CD4-positive, alpha-beta T cell (primary cell): ENCODE measurements around the gene XCR1. TPM values are rescaled to one million over a fixed set of nuclear protein-coding genes. Genes with fewer than 3 reads are reported as not detected.

Source experiments
- ATAC-seq: fragments of 200-7000 bp; cut with Tn5 transposase; one replicate; pipeline ENCODE4 v1.10.0; 2022; ENCODE audit warnings: mild to moderate bottlenecking; ENCODE audit not compliant: poor library complexity
- CTCF ChIA-PET: fragments of 350-600 bp; sonication (Branson Sonifier 250); formaldehyde crosslinking; loops from one replicate; lab custom pipeline; 2021; ENCODE audit warnings: antibody characterized with exemption, inconsistent platforms; lab: Charles Lee
- POLR2A ChIA-PET: fragments of 350-600 bp; sonication (Branson Sonifier 250); formaldehyde crosslinking; loops from one replicate; lab custom pipeline; 2021; ENCODE audit warnings: antibody characterized with exemption, inconsistent platforms; lab: Charles Lee
- DNase-seq, 14 experiments: peaks; one replicate each; pipeline ENCODE4 v3.0.0-alpha.2; 2013 to 2020; ENCODE audit warnings: mixed read lengths in 2 of 14
- H3K27ac ChIP-seq, 2 donors: one replicate each; pipeline versions ENCODE4 v1.5.1 to v1.7.0; 2013; ENCODE audit warnings: low read length in 2 of 2, low read depth in 1 of 2, mild to moderate bottlenecking in 1 of 2
- H3K27me3 ChIP-seq, 2 experiments: 1 replicate in 1 of 2; 2 replicates in 1 of 2; pipeline versions ENCODE4 v1.6.1 to v1.7.0; 2013; ENCODE audit warnings: low read length in 2 of 2, control low read depth in 1 of 2, mild to moderate bottlenecking in 1 of 2, moderate library complexity in 1 of 2; ENCODE audit not compliant: insufficient read depth in 2 of 2, control insufficient read depth in 1 of 2
- H3K36me3 ChIP-seq: one replicate; pipeline ENCODE4 v1.6.1; 2013; ENCODE audit warnings: low read length, control low read depth; ENCODE audit not compliant: insufficient read depth
- H3K4me1 ChIP-seq: one replicate; pipeline ENCODE4 v1.6.1; 2013; ENCODE audit warnings: low read length, control low read depth; ENCODE audit not compliant: insufficient read depth
- H3K4me3 ChIP-seq: one replicate; pipeline ENCODE4 v1.5.1; 2013; ENCODE audit warnings: mild to moderate bottlenecking, low read length, moderate library complexity
- H3K9me3 ChIP-seq, 2 experiments: 1 replicate in 1 of 2; 2 replicates in 1 of 2; pipeline versions ENCODE4 v1.6.1 to v1.7.0; 2013; ENCODE audit warnings: low read length in 2 of 2, mild to moderate bottlenecking in 2 of 2, control low read depth in 1 of 2, moderate library complexity in 1 of 2; ENCODE audit not compliant: control insufficient read depth in 1 of 2, insufficient read depth in 1 of 2
- H3K27ac Mint-ChIP-seq: one replicate; pipeline ENCODE4 v1.8.0; 2020; ENCODE audit warnings: mixed read lengths
- H3K27me3 Mint-ChIP-seq: one replicate; pipeline ENCODE4 v1.8.0; 2021; ENCODE audit warnings: mixed read lengths
- H3K36me3 Mint-ChIP-seq: one replicate; pipeline ENCODE4 v1.8.0; 2021; ENCODE audit warnings: low read depth, mixed read lengths
- H3K4me1 Mint-ChIP-seq: one replicate; pipeline ENCODE4 v1.8.0; 2021; ENCODE audit warnings: low read depth, mixed read lengths
- H3K4me3 Mint-ChIP-seq: one replicate; pipeline ENCODE4 v1.8.0; 2020; ENCODE audit warnings: mild to moderate bottlenecking, mixed read lengths
- H3K9me3 Mint-ChIP-seq: one replicate; pipeline ENCODE4 v1.8.0; 2020; ENCODE audit warnings: mixed read lengths
- intact Hi-C, 2 experiments: fragments of 100-400 bp; cut with DNase I in 1 of 2; cut with micrococcal nuclease in 1 of 2; formaldehyde crosslinking; loops; one replicate each; pipeline versions ENCODE4 v1.15.1 to v1.9.0; 2023 to 2025; cut with DNase I, micrococcal nuclease
- total RNA-seq, 174 experiments: library from RNA in 2 of 174; stranded (reverse) in 2 of 174; gene quantifications; one replicate each; pipeline ENCODE4 v1.2.3 and lab custom pipeline; 2021 to 2026
- TF ChIP-seq, protein P1 (sequence below): fragments of 200-600 bp; IDR thresholded peaks from one replicate; pipeline ENCODE4 v1.8.0; 2022; ENCODE audit warnings: antibody characterized with exemption, mild to moderate bottlenecking

The XCR1 gene
- total RNA-seq, 2 experiments from 2014 or later: 0.14 to 0.20 TPM

GRCh38 chr3:46017720-46018119 is 9.6 kb downstream of the XCR1 start:
- Mint-ChIP-seq H3K9me3 (no peaks in the 10 kb centered on the region), H3K36me3 (no peaks in the 10 kb centered on the region), H3K27me3 (peaks cover 6% of the 10 kb centered on the region), H3K27ac (no peak overlapping the region), H3K4me1 (peaks cover 8% of the 10 kb centered on the region), H3K4me3 (no peak overlapping the region)
- intact Hi-C loops: no loop called here
- TF ChIP-seq, protein P1, sequence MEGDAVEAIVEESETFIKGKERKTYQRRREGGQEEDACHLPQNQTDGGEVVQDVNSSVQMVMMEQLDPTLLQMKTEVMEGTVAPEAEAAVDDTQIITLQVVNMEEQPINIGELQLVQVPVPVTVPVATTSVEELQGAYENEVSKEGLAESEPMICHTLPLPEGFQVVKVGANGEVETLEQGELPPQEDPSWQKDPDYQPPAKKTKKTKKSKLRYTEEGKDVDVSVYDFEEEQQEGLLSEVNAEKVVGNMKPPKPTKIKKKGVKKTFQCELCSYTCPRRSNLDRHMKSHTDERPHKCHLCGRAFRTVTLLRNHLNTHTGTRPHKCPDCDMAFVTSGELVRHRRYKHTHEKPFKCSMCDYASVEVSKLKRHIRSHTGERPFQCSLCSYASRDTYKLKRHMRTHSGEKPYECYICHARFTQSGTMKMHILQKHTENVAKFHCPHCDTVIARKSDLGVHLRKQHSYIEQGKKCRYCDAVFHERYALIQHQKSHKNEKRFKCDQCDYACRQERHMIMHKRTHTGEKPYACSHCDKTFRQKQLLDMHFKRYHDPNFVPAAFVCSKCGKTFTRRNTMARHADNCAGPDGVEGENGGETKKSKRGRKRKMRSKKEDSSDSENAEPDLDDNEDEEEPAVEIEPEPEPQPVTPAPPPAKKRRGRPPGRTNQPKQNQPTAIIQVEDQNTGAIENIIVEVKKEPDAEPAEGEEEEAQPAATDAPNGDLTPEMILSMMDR: no peak
- no peak overlapping the region for H3K27ac ChIP-seq
- H3K9me3 ChIP-seq: no peaks in the 10 kb centered on the region
- no peaks in the 10 kb centered on the region for H3K27me3 ChIP-seq
- no peaks in the 10 kb centered on the region for H3K4me1 ChIP-seq
- no peak for ATAC-seq
- peak in 2 of 14 experiments; percentile 58 to 68 for DNase-seq
- no peak overlapping the region for H3K4me3 ChIP-seq
- no peaks in the 10 kb centered on the region for H3K36me3 ChIP-seq
- POLR2A ChIA-PET: no interaction called here
- CTCF ChIA-PET: no interaction called here

DNA sequence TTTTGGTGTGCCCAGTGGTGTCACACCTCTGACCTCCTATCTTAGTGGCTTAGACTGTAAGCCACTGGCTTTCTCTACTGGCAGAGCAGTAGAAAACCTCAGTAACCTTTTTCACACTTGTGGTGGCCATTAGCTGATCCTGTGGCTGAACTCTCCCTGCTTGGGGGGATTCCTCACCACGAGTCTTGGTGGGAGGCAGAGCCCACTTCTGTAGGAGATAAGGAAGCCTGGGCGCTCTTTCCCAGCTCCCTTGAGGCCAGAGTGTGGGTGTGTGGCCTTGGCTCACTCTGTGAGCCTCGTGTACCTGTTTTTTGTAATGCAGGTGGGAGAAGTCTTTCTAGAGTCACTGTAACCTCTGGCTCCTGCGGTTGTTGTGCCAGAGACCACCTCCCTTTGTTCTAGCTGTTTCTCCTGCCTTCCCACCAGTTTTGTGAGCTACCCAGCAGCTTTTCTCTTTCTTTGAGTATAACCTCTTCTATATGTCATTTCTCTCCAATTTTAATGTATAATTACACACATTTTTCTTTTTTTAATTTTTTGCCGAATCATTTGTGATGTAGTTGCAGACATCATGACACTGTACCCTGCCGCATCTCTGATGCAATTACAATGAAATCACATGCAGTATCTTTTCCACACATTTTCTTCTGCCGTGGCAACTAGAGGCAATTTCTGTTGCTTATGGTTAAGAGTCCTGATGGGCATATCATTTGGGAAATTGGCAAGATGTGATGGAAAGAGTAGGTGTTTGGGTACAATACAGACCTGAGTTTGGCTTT is 13.8 kb downstream of the XCR1 start:
- Mint-ChIP-seq H3K4me1 (peaks cover 8% of the 10 kb centered on the region), H3K36me3 (no peaks in the 10 kb centered on the region), H3K4me3 (no peak overlapping the region), H3K27ac (no peak overlapping the region), H3K27me3 (no peaks in the 10 kb centered on the region), H3K9me3 (no peaks in the 10 kb centered on the region)
- no peak for DNase-seq
- TF ChIP-seq, protein P1: no peak
- Histone ChIP-seq H3K27ac (no peak overlapping the region), H3K9me3 (no peaks in the 10 kb centered on the region), H3K4me1 (no peaks in the 10 kb centered on the region), H3K36me3 (no peaks in the 10 kb centered on the region), H3K27me3 (no peaks in the 10 kb centered on the region), H3K4me3 (no peak overlapping the region)
- ChIA-PET CTCF (no interaction called here), POLR2A (no interaction called here)
- intact Hi-C loops: no loop called here
- no peak for ATAC-seq

GRCh38 chr3:46012246-46012645 is 15.0 kb downstream of the XCR1 start:
- TF ChIP-seq, protein P1: no peak
- no peaks in the 10 kb centered on the region for H3K27me3 Mint-ChIP-seq
- ChIA-PET CTCF (no interaction called here), POLR2A (no interaction called here)
- ATAC-seq (no peak), DNase-seq (no peak)
- H3K4me3 ChIP-seq: no peak overlapping the region
- no peaks in the 10 kb centered on the region for H3K9me3 ChIP-seq
- no peaks in the 10 kb centered on the region for H3K9me3 Mint-ChIP-seq
- no peaks in the 10 kb centered on the region for H3K4me1 ChIP-seq
- H3K36me3 Mint-ChIP-seq: no peaks in the 10 kb centered on the region
- H3K4me1 Mint-ChIP-seq: peaks cover 8% of the 10 kb centered on the region
- intact Hi-C loops: no loop called here
- H3K27ac Mint-ChIP-seq: no peak overlapping the region
- no peaks in the 10 kb centered on the region for H3K27me3 ChIP-seq
- no peaks in the 10 kb centered on the region for H3K36me3 ChIP-seq
- H3K4me3 Mint-ChIP-seq: no peak overlapping the region
- H3K27ac ChIP-seq: no peak overlapping the region
